Mesothelial cell of epicardium (in vitro differentiated cells): ENCODE measurements around the gene WNK2. TPM values are rescaled to one million over a fixed set of nuclear protein-coding genes. Genes with fewer than 3 reads are reported as not detected.

Experiments
- DNase-seq, 2 experiments: peaks; one replicate each; pipeline ENCODE4 v3.0.0; 2021; ENCODE audit warnings: low spot score in 2 of 2; ENCODE audit not compliant: unreplicated experiment in 2 of 2
- H3K27ac Mint-ChIP-seq: 2 replicates; pipeline ENCODE4 v1.8.0; 2021; ENCODE audit warnings: mixed read lengths
- H3K27me3 Mint-ChIP-seq: 2 replicates; pipeline ENCODE4 v1.8.0; 2021; ENCODE audit warnings: low read depth, mixed read lengths
- H3K36me3 Mint-ChIP-seq: 2 replicates; pipeline ENCODE4 v1.8.0; 2021; ENCODE audit warnings: mixed read lengths
- H3K4me1 Mint-ChIP-seq: 2 replicates; pipeline ENCODE4 v1.8.0; 2021; ENCODE audit warnings: mixed read lengths
- H3K4me3 Mint-ChIP-seq: 2 replicates; pipeline ENCODE4 v1.8.0; 2021; ENCODE audit warnings: mild to moderate bottlenecking, moderate library complexity, mixed read lengths
- H3K9me3 Mint-ChIP-seq: 2 replicates; pipeline ENCODE4 v1.8.0; 2021; ENCODE audit warnings: mixed read lengths
- total RNA-seq: library from RNA; stranded (reverse); gene quantifications from 3 replicates; pipeline ENCODE4 v1.2.1, GENCODE V29; 2021
- TF ChIP-seq, protein P1 (sequence below): fragments of 200-600 bp; sonication (generic); IDR thresholded peaks from one replicate; pipeline ENCODE4 v1.5.0; 2021; ENCODE audit warnings: antibody characterized with exemption; ENCODE audit not compliant: unreplicated experiment

The WNK2 gene
- total RNA-seq, 1 donor from 2014 or later, result 66.0 TPM

DNA sequence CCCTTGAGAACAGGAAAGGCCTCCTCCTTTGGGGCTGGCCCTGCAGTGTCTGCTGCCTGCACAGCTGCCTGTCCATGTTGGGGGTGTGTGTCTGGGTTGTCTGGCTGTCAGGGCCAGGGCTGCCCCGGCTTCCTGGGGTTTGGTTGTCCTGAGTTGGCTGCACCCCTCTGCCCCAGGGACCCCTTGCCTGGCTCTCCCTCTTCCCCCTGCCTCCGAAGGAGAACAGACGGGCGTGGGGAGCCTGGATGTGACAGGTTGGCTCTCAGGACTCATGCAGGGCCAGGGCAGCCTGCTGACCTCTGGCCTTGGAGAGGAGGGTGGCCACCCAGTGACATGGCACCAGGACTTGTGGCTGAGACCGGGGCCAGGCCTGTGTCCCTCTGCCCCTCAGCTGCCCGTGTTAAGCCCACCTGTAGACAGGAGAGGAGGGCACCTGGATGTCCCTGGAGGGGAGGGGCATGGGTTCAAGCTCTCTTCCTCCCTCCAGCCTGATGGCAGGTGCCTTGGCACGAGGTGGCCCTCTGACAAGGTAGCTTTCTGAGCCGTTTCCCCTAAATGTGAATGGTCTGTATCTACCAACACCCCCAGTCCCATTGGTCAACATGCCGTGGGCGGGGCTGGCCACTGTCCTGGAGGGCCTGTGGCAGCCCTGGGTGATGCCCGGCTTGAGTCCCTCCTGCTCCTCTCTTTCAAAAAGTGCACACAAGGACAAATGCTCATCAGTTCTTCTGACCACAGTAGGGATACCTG lies 34.9 kb downstream of the WNK2 start:
- TF ChIP-seq, protein P1, sequence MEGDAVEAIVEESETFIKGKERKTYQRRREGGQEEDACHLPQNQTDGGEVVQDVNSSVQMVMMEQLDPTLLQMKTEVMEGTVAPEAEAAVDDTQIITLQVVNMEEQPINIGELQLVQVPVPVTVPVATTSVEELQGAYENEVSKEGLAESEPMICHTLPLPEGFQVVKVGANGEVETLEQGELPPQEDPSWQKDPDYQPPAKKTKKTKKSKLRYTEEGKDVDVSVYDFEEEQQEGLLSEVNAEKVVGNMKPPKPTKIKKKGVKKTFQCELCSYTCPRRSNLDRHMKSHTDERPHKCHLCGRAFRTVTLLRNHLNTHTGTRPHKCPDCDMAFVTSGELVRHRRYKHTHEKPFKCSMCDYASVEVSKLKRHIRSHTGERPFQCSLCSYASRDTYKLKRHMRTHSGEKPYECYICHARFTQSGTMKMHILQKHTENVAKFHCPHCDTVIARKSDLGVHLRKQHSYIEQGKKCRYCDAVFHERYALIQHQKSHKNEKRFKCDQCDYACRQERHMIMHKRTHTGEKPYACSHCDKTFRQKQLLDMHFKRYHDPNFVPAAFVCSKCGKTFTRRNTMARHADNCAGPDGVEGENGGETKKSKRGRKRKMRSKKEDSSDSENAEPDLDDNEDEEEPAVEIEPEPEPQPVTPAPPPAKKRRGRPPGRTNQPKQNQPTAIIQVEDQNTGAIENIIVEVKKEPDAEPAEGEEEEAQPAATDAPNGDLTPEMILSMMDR, result no peak
- peaks cover 11% of the 10 kb centered on the region for H3K4me1 Mint-ChIP-seq
- peaks cover 7% of the 10 kb centered on the region for H3K36me3 Mint-ChIP-seq
- no peaks in the 10 kb centered on the region for H3K27me3 Mint-ChIP-seq
- H3K27ac Mint-ChIP-seq, result no peak overlapping the region
- no peak overlapping the region for H3K4me3 Mint-ChIP-seq
- DNase-seq, result no peak
- H3K9me3 Mint-ChIP-seq, result peaks cover 9% of the 10 kb centered on the region

DNA sequence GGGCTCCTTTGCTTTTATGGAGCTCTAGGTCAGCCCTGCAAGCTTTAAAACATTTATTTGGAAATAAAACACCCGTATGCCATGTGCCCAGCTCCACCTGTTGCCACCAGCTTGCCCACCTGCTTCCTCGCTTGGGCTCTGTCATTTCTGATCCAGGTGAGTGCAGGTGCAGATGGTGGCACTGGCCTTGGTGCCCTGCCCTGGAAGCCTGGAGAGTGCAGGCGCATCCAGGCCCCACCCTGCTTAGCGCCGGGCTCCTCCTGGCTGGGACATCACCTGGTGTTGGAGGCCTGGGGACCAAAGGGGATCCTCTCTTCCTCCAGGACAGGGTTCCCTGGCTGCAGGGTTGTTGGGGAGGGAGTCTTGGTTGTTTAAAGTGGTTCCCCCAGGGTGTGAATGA lies 35.8 kb downstream of the WNK2 start:
- H3K27ac Mint-ChIP-seq, result no peak overlapping the region
- no peak for DNase-seq
- H3K27me3 Mint-ChIP-seq, result no peaks in the 10 kb centered on the region
- H3K4me3 Mint-ChIP-seq, result no peak overlapping the region
- peaks cover 14% of the 10 kb centered on the region for H3K4me1 Mint-ChIP-seq
- H3K36me3 Mint-ChIP-seq, result peaks cover 7% of the 10 kb centered on the region
- H3K9me3 Mint-ChIP-seq, result peaks cover 9% of the 10 kb centered on the region
- TF ChIP-seq, protein P1, result no peak

DNA sequence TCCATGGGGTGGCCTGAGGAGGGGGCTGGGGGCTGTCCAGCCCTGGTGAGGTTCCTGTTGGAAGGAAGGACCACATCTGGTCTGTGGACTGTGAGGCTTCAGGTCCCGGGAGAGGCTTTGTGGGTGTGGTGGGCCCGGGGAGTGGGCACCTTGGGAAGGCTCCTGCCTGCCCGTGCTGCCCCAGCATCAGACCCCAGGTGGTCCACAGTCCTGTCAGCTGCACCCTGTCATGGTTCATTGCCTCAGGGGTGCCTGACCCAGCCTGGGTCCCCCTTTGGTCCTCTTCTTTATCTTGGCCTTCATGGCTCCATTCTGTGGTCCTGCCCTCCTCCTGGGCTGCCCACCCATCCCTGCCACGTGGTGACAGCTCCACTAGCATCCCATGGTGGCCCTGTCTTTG lies 36.7 kb downstream of the WNK2 start:
- DNase-seq, result no peak

DNA sequence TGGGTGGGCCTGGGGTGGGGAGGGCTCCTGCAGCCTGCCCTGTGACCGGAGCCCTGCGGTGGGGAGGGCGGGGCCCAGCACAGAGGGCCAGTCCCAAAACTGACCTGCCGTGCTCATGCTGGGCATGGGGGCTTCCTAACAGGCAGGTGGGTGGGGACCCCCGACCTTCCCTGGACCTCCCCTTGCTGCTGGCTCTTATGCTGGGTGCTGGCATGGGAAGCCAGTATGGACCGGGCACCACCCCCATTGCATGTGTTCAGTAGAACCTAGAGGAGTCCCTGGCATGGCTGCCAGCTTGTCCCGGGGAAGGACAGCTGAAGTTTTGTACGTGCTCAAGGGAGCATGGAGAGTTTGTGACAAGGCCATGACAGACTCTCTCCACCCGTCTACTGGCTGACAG lies 37.1 kb downstream of the WNK2 start:
- H3K36me3 Mint-ChIP-seq, result no peaks in the 10 kb centered on the region
- H3K4me3 Mint-ChIP-seq, result no peak overlapping the region
- DNase-seq, result no peak
- H3K27ac Mint-ChIP-seq, result no peak overlapping the region
- H3K27me3 Mint-ChIP-seq, result no peaks in the 10 kb centered on the region
- peaks cover 14% of the 10 kb centered on the region for H3K4me1 Mint-ChIP-seq
- H3K9me3 Mint-ChIP-seq, result peaks cover 1% of the 10 kb centered on the region
- TF ChIP-seq, protein P1, result no peak

More for the DNA sequence above, 36.7 kb downstream of the WNK2 start:
- Mint-ChIP-seq H3K27ac (no peak overlapping the region), H3K9me3 (peaks cover 5% of the 10 kb centered on the region), H3K27me3 (no peaks in the 10 kb centered on the region), H3K4me1 (peaks cover 14% of the 10 kb centered on the region), H3K36me3 (peaks cover 3% of the 10 kb centered on the region), H3K4me3 (no peak overlapping the region)
- TF ChIP-seq, protein P1, result no peak

DNA sequence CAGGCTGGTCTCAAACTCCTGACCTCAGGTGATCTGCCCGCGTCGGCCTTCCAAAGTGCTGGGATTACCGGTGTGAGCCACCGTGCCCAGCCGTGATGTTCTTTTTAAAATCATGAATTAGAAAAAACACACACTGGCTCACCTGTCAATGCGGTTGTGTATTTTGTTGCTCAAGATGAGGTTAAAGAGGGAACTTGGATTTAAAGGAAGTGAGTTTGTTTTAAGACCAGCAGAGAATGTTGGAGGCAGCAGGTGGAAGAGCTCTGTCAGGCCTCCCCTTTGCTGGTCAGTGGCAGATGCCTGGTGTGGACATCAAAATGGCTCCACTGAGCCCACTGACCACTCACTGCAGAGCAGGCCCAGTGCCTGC lies 38.9 kb downstream of the WNK2 start:
- TF ChIP-seq, protein P1, result no peak
- Mint-ChIP-seq H3K9me3 (no peaks in the 10 kb centered on the region), H3K27me3 (peaks cover 2% of the 10 kb centered on the region), H3K27ac (peak overlapping the region; percentile 77), H3K36me3 (no peaks in the 10 kb centered on the region), H3K4me1 (peaks cover 14% of the 10 kb centered on the region), H3K4me3 (no peak overlapping the region)
- no peak for DNase-seq
